Astrocyte (in vitro differentiated cells and primary cell): ENCODE measurements around the gene CERS6. TPM values are rescaled to one million over a fixed set of nuclear protein-coding genes. Genes with fewer than 3 reads are reported as not detected.

Experiments used
- DNase-seq: peaks from one replicate; pipeline ENCODE4 v3.0.0-alpha.2; 2010; ENCODE audit warnings: low read depth
- FAIRE-seq: peaks from 2 replicates; lab custom pipeline; 2011; peaks lifted over from hg19 to GRCh38; lab: Jason Lieb, UNC
- H2AFZ ChIP-seq: 2 replicates; pipeline ENCODE4 v1.6.0; 2012; ENCODE audit warnings: low read depth, low read length, inconsistent platforms
- H3K27ac ChIP-seq: 2 replicates; pipeline ENCODE4 v1.5.1; 2011; ENCODE audit warnings: low read depth, low read length, inconsistent platforms
- H3K27me3 ChIP-seq: 2 replicates; pipeline ENCODE4 v1.6.0; 2011; ENCODE audit warnings: low read length, inconsistent platforms; ENCODE audit not compliant: insufficient read depth
- H3K36me3 ChIP-seq: 2 replicates; pipeline ENCODE4 v1.5.1; 2011; ENCODE audit warnings: low read length, inconsistent platforms; ENCODE audit not compliant: insufficient read depth
- H3K4me1 ChIP-seq: 2 replicates; pipeline ENCODE4 v1.5.1; 2011; ENCODE audit warnings: low read length, inconsistent platforms; ENCODE audit not compliant: insufficient read depth
- H3K4me2 ChIP-seq: 2 replicates; pipeline ENCODE4 v1.6.0; 2012; ENCODE audit warnings: low read length, inconsistent platforms
- H3K4me3 ChIP-seq: 2 replicates; pipeline ENCODE4 v1.5.1; 2011; ENCODE audit warnings: low read depth, mild to moderate bottlenecking, low read length, inconsistent platforms; ENCODE audit not compliant: insufficient read depth
- H3K79me2 ChIP-seq: 2 replicates; pipeline ENCODE4 v1.6.0; 2012; ENCODE audit warnings: mild to moderate bottlenecking, low read length, inconsistent platforms; ENCODE audit not compliant: insufficient read depth
- H3K9ac ChIP-seq: 2 replicates; pipeline ENCODE4 v1.6.0; 2012; ENCODE audit warnings: mild to moderate bottlenecking, low read length, inconsistent platforms
- H3K9me3 ChIP-seq: 2 replicates; pipeline ENCODE4 v1.5.1; 2012; ENCODE audit warnings: low read depth, mild to moderate bottlenecking, low read length, inconsistent platforms; ENCODE audit not compliant: insufficient read depth
- H4K20me1 ChIP-seq: 2 replicates; pipeline ENCODE4 v1.6.0; 2012; ENCODE audit warnings: low read length, inconsistent platforms; ENCODE audit not compliant: insufficient read depth
- H3K27ac Mint-ChIP-seq: one replicate; pipeline ENCODE4 v1.8.0; 2021; ENCODE audit warnings: mild to moderate bottlenecking, mixed read lengths; ENCODE audit not compliant: unreplicated experiment
- H3K27me3 Mint-ChIP-seq: one replicate; pipeline ENCODE4 v1.8.0; 2021; ENCODE audit warnings: low read depth, mixed read lengths; ENCODE audit not compliant: unreplicated experiment
- H3K36me3 Mint-ChIP-seq: one replicate; pipeline ENCODE4 v1.8.0; 2021; ENCODE audit warnings: low read depth, mixed read lengths; ENCODE audit not compliant: unreplicated experiment
- H3K4me1 Mint-ChIP-seq: one replicate; pipeline ENCODE4 v1.8.0; 2021; ENCODE audit warnings: low read depth, mixed read lengths; ENCODE audit not compliant: unreplicated experiment
- H3K4me3 Mint-ChIP-seq: one replicate; pipeline ENCODE4 v1.8.0; 2021; ENCODE audit warnings: mild to moderate bottlenecking, moderate library complexity, mixed read lengths; ENCODE audit not compliant: unreplicated experiment
- H3K9me3 Mint-ChIP-seq: one replicate; pipeline ENCODE4 v1.8.0; 2021; ENCODE audit warnings: mild to moderate bottlenecking, mixed read lengths; ENCODE audit not compliant: unreplicated experiment
- EZH2 ChIP-seq: IDR thresholded peaks from 2 replicates; pipeline ENCODE4 v1.6.1; 2012; ENCODE audit warnings: mild to moderate bottlenecking, low read length, inconsistent platforms; ENCODE audit not compliant: insufficient read depth
- total RNA-seq: library from RNA; stranded (reverse); gene quantifications from 2 replicates; pipeline ENCODE4 v1.2.1, GENCODE V29; 2021
- TF ChIP-seq, protein P1 (sequence below): IDR thresholded peaks from 2 replicates; pipeline ENCODE4 v1.5.1; 2011; ENCODE audit warnings: low read depth, mild to moderate bottlenecking, inconsistent platforms, low read length, moderate library complexity; ENCODE audit not compliant: insufficient read depth

CERS6 gene
- total RNA-seq, 1 donor from 2014 or later = 23.4 TPM

DNA sequence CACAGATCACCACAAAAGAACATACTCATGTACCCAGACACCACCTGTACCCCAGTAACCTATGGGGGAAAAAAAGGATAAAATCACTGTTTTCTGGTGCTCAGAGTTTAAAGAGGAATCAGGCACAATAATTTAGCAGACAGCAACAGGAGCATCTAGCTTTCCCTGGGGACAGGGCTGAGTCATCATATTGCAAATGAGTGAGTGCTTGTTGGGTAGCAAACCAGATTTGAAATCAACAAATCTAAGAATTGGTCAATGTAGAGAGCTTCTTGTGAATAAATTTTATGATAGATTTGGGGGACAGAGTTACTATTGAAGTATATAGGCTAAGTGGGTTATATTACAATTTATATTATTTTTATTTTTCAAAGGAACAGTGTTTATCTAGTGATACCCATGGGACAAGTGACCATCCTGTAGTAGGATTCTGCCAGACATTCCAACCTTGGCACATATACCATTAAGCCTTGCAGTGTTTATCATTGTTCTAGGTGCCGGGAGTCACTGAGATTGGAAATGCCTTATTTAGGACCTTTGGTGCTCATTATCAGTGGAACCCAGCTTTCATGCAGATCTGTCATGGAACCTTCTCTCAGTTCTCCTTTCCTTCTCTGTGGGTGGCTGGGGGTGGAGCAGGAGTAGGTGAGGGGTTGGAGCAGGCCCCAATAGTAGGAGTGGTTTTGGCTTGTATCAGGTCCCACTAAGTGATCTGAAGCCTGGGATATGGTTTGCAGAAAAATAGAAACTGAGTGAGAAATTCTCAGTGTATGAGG, 117.2 kb downstream of the CERS6 start:
- Histone ChIP-seq H3K4me1 (no peaks in the 10 kb centered on the region), H3K79me2 (no peaks in the 10 kb centered on the region), H3K9me3 (no peaks in the 10 kb centered on the region), H4K20me1 (no peaks in the 10 kb centered on the region), H3K27ac (no peak overlapping the region), H3K9ac (no peak overlapping the region), H3K36me3 (no peaks in the 10 kb centered on the region), H3K27me3 (no peaks in the 10 kb centered on the region), H2AFZ (no peak overlapping the region), H3K4me3 (no peak overlapping the region), H3K4me2 (no peak overlapping the region)
- Mint-ChIP-seq H3K9me3 (no peaks in the 10 kb centered on the region), H3K4me1 (peaks cover 10% of the 10 kb centered on the region), H3K4me3 (no peak overlapping the region), H3K36me3 (no peaks in the 10 kb centered on the region), H3K27ac (no peak overlapping the region), H3K27me3 (no peaks in the 10 kb centered on the region)
- TF ChIP-seq, protein P1, sequence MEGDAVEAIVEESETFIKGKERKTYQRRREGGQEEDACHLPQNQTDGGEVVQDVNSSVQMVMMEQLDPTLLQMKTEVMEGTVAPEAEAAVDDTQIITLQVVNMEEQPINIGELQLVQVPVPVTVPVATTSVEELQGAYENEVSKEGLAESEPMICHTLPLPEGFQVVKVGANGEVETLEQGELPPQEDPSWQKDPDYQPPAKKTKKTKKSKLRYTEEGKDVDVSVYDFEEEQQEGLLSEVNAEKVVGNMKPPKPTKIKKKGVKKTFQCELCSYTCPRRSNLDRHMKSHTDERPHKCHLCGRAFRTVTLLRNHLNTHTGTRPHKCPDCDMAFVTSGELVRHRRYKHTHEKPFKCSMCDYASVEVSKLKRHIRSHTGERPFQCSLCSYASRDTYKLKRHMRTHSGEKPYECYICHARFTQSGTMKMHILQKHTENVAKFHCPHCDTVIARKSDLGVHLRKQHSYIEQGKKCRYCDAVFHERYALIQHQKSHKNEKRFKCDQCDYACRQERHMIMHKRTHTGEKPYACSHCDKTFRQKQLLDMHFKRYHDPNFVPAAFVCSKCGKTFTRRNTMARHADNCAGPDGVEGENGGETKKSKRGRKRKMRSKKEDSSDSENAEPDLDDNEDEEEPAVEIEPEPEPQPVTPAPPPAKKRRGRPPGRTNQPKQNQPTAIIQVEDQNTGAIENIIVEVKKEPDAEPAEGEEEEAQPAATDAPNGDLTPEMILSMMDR = no peak
- no peak for TF ChIP-seq EZH2
- FAIRE-seq = no peak
- no peak for DNase-seq

DNA sequence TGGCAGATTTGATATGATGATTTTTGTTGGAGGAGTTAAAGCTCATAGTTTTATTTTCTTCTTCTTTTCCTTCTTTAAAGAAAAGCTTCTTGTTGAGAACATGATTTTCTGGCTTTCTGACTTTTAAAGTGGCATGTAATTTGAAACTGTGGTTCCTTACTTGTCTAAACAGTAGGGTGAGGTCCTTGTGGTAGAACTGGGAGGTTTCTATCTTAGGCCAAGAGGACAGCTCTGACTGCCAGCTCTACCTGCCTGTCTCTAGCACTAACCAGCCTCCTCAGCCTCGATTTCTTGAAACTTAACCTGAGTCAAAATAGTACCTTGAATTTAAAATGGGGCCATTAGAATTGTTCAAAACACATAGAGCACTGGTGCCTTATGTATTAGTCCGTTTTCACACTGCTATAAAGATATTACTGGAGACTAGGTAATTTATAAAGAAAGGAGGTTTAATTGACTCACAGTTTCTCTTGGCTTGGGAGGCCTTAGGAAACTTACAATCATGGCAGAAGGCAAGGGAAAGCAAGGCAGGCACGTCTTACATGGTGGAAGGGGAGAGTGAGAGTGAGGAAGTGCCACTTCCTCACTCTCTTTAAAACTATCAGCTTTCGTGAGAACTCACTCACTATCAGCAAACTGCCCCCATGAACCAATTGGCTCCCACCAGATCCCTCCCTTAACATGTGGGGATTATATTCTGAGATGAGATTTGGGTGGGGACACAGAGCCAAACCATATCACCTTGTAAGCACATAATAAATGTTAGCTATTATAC, 119.0 kb downstream of the CERS6 start:
- Histone ChIP-seq H3K4me3 (no peak overlapping the region), H3K9ac (no peak overlapping the region), H3K4me1 (no peaks in the 10 kb centered on the region), H3K79me2 (no peaks in the 10 kb centered on the region), H4K20me1 (no peaks in the 10 kb centered on the region), H3K4me2 (no peak overlapping the region), H3K9me3 (no peaks in the 10 kb centered on the region), H3K27me3 (no peaks in the 10 kb centered on the region), H3K36me3 (no peaks in the 10 kb centered on the region), H3K27ac (no peak overlapping the region), H2AFZ (no peak overlapping the region)
- no peaks in the 10 kb centered on the region for H3K9me3 Mint-ChIP-seq
- no peak for DNase-seq
- H3K27me3 Mint-ChIP-seq = no peaks in the 10 kb centered on the region
- no peak overlapping the region for H3K4me3 Mint-ChIP-seq
- peaks cover 10% of the 10 kb centered on the region for H3K4me1 Mint-ChIP-seq
- H3K27ac Mint-ChIP-seq = no peak overlapping the region
- TF ChIP-seq, protein P1 = no peak
- no peak for TF ChIP-seq EZH2
- FAIRE-seq = no peak
- H3K36me3 Mint-ChIP-seq = no peaks in the 10 kb centered on the region
